NK-92 (cell line): Measurements from ENCODE around the gene PTPRD.

Experiments
- DNase-seq: peaks from one replicate; lab custom pipeline; 2025; ENCODE audit not compliant: unreplicated experiment; lab: John Stamatoyannopoulos, UW

Gene PTPRD

GRCh38 chr9:8815219-8815618, 1797.6 kb downstream of the PTPRD start:
- no peak for DNase-seq

- no peak for DNase-seq
These were observed 1799.9 kb downstream of the PTPRD start for GRCh38 chr9:8812888-8813287.

GRCh38 chr9:8809741-8810140, 1803.1 kb downstream of the PTPRD start:
- DNase-seq: no peak

GRCh38 chr9:8806150-8806549, 1806.7 kb downstream of the PTPRD start:
- DNase-seq: no peak

- DNase-seq: no peak
These were observed 1808.2 kb downstream of the PTPRD start for GRCh38 chr9:8804613-8805012.

GRCh38 chr9:8802242-8802641, 1810.6 kb downstream of the PTPRD start:
- DNase-seq: no peak

GRCh38 chr9:8800196-8800595, 1812.6 kb downstream of the PTPRD start:
- DNase-seq: no peak

- DNase-seq: no peak
These were observed 1813.2 kb downstream of the PTPRD start for GRCh38 chr9:8799615-8800014.

- DNase-seq: no peak
These were observed 1813.6 kb downstream of the PTPRD start for GRCh38 chr9:8799206-8799605.

GRCh38 chr9:8784838-8785237, 1828.0 kb downstream of the PTPRD start:
- no peak for DNase-seq

- DNase-seq: no peak
These were observed 1828.9 kb downstream of the PTPRD start for GRCh38 chr9:8783941-8784340.

- no peak for DNase-seq
These were observed 1830.6 kb downstream of the PTPRD start for GRCh38 chr9:8782237-8782636.

GRCh38 chr9:8781458-8781857, 1831.3 kb downstream of the PTPRD start:
- no peak for DNase-seq

- no peak for DNase-seq
These were observed 1832.4 kb downstream of the PTPRD start for GRCh38 chr9:8780386-8780785.

GRCh38 chr9:8779478-8779877, 1833.3 kb downstream of the PTPRD start:
- no peak for DNase-seq

- no peak for DNase-seq
These were observed 1834.4 kb downstream of the PTPRD start for GRCh38 chr9:8778356-8778755.

- DNase-seq: no peak
These were observed 1840.5 kb downstream of the PTPRD start for GRCh38 chr9:8772302-8772701.

GRCh38 chr9:8769153-8769552, 1843.6 kb downstream of the PTPRD start:
- DNase-seq: no peak

GRCh38 chr9:8766096-8766495, 1846.7 kb downstream of the PTPRD start:
- DNase-seq: no peak

GRCh38 chr9:8764051-8764450, 1848.8 kb downstream of the PTPRD start:
- no peak for DNase-seq

- no peak for DNase-seq
These were observed 1850.2 kb downstream of the PTPRD start for GRCh38 chr9:8762479-8763085.

GRCh38 chr9:8760000-8760767, 1852.6 kb downstream of the PTPRD start:
- DNase-seq: no peak

GRCh38 chr9:8757881-8758280, 1854.9 kb downstream of the PTPRD start:
- no peak for DNase-seq
